OCI-LY1 (cell line): Measurements from ENCODE around the gene HSPA4.

Experiments used
- H2AFZ ChIP-seq: fragments of 200-600 bp; sonication (generic), shearing (Covaris generic); 2 replicates; pipeline ENCODE4 v1.6.0; 2014; ENCODE audit warnings: antibody characterized with exemption, mild to moderate bottlenecking, low read length
- H3F3A ChIP-seq: fragments of 200-600 bp; sonication (generic), shearing (Covaris generic); 2 replicates; pipeline ENCODE4 v1.6.0; 2014; ENCODE audit warnings: mild to moderate bottlenecking, antibody characterized with exemption, low read length, moderate library complexity; ENCODE audit not compliant: insufficient read depth
- H3K27ac ChIP-seq: fragments of 200-600 bp; sonication (generic); 2 replicates; pipeline ENCODE4 v1.5.1; 2014; ENCODE audit warnings: low read length, mixed run types, mild to moderate bottlenecking, low read depth; ENCODE audit not compliant: poor library complexity, severe bottlenecking
- H3K27me3 ChIP-seq: fragments of 200-600 bp; sonication (generic); 2 replicates; pipeline ENCODE4 v1.6.0; 2014; ENCODE audit warnings: antibody characterized with exemption, mild to moderate bottlenecking, low read length, moderate library complexity; ENCODE audit not compliant: insufficient read depth
- H3K36me3 ChIP-seq: fragments of 200-600 bp; sonication (generic); 2 replicates; pipeline ENCODE4 v1.6.1; 2014; ENCODE audit warnings: mild to moderate bottlenecking, antibody characterized with exemption, low read length, moderate library complexity, mixed read lengths; ENCODE audit not compliant: insufficient read depth
- H3K4me1 ChIP-seq: fragments of 200-600 bp; sonication (generic); 2 replicates; pipeline ENCODE4 v1.5.1; 2014; ENCODE audit warnings: mild to moderate bottlenecking, low read length, moderate library complexity; ENCODE audit not compliant: insufficient read depth, severe bottlenecking
- H3K4me2 ChIP-seq: fragments of 200-600 bp; sonication (generic), shearing (Covaris generic); 2 replicates; pipeline ENCODE4 v1.6.1; 2014; ENCODE audit warnings: low read length
- H3K4me3 ChIP-seq: fragments of 200-600 bp; sonication (generic); 2 replicates; pipeline ENCODE4 v1.5.1; 2014; ENCODE audit warnings: low read length, low read depth, mild to moderate bottlenecking, mixed read lengths; ENCODE audit not compliant: poor library complexity, severe bottlenecking
- H3K79me2 ChIP-seq: fragments of 200-600 bp; shearing (Covaris generic); 2 replicates; pipeline ENCODE4 v1.6.1; 2016; ENCODE audit warnings: mixed run types, low read length, mixed read lengths; ENCODE audit not compliant: insufficient read depth
- H3K9ac ChIP-seq: fragments of 200-600 bp; sonication (generic), shearing (Covaris generic); 2 replicates; pipeline ENCODE4 v1.6.1; 2014; ENCODE audit warnings: mild to moderate bottlenecking, low read length, mixed read lengths
- H3K9me2 ChIP-seq: fragments of 200-600 bp; sonication (generic), shearing (Covaris generic); 2 replicates; pipeline ENCODE4 v1.6.1; 2014; ENCODE audit warnings: low read depth, mild to moderate bottlenecking, low read length, mixed read lengths
- H3K9me3 ChIP-seq: fragments of 200-600 bp; shearing (Covaris generic); 2 replicates; pipeline ENCODE4 v1.6.1; 2014; ENCODE audit warnings: low read length, mixed read lengths
- H4K20me1 ChIP-seq: fragments of 200-600 bp; sonication (generic), shearing (Covaris generic); 2 replicates; pipeline ENCODE4 v1.6.0; 2016; ENCODE audit warnings: mild to moderate bottlenecking, low read length; ENCODE audit not compliant: insufficient read depth
- CTCF ChIP-seq: fragments of 200-600 bp; sonication (generic), shearing (Covaris generic); IDR thresholded peaks from 2 replicates; pipeline ENCODE4 v1.5.1; 2017; ENCODE audit warnings: mild to moderate bottlenecking, antibody characterized with exemption, low read length, moderate library complexity, mixed read lengths
- EZH2 ChIP-seq: fragments of 200-600 bp; sonication (generic), shearing (Covaris generic); IDR thresholded peaks from 2 replicates; pipeline ENCODE4 v1.8.0; 2017; ENCODE audit warnings: borderline replicate concordance, mixed run types, mild to moderate bottlenecking, antibody characterized with exemption, low read length, moderate library complexity, mixed read lengths

HSPA4 gene

GRCh38 chr5:133110709-133111108, 58.9 kb downstream of the HSPA4 start:
- Histone ChIP-seq H3K4me1 (peaks cover 21% of the 10 kb centered on the region), H4K20me1 (no peaks in the 10 kb centered on the region), H3K27me3 (0 out of 2 replicates have a peak, but pooled peaks cover 4% of the 10 kb centered on the region), H3K27ac (no peak overlapping the region), H3F3A (no peaks in the 10 kb centered on the region), H3K79me2 (no peaks in the 10 kb centered on the region), H3K4me2 (no peak overlapping the region), H3K9me3 (no peaks in the 10 kb centered on the region), H3K36me3 (peaks cover 10% of the 10 kb centered on the region; the same call in 1 of the 2 replicates), H3K9ac (no peak overlapping the region), H3K4me3 (no peak overlapping the region), H2AFZ (no peak overlapping the region), H3K9me2 (no peaks in the 10 kb centered on the region)
- no peak for TF ChIP-seq EZH2
- no peak for TF ChIP-seq CTCF

- Histone ChIP-seq H3K27ac (no peak overlapping the region), H3F3A (no peaks in the 10 kb centered on the region), H3K79me2 (no peaks in the 10 kb centered on the region), H2AFZ (no peak overlapping the region), H3K27me3 (0 out of 2 replicates have a peak, but pooled peaks cover 4% of the 10 kb centered on the region), H3K36me3 (peaks cover 7% of the 10 kb centered on the region; the same call in 1 of the 2 replicates), H3K4me1 (peaks cover 15% of the 10 kb centered on the region), H4K20me1 (no peaks in the 10 kb centered on the region), H3K4me3 (no peak overlapping the region), H3K9me2 (no peaks in the 10 kb centered on the region), H3K4me2 (no peak overlapping the region), H3K9ac (no peak overlapping the region), H3K9me3 (no peaks in the 10 kb centered on the region)
- peak; percentile 97 for TF ChIP-seq CTCF
- TF ChIP-seq EZH2 = no peak
Observed at GRCh38 chr5:133111299-133111698, 59.5 kb downstream of the HSPA4 start.

GRCh38 chr5:133112026-133112660, 60.3 kb downstream of the HSPA4 start:
- Histone ChIP-seq H3K4me1 (peaks cover 6% of the 10 kb centered on the region), H3K9me3 (no peaks in the 10 kb centered on the region), H3F3A (no peaks in the 10 kb centered on the region), H3K4me3 (no peak overlapping the region), H3K9me2 (no peaks in the 10 kb centered on the region), H3K36me3 (no peaks in the 10 kb centered on the region), H3K4me2 (no peak overlapping the region), H2AFZ (no peak overlapping the region), H3K27me3 (0 out of 2 replicates have a peak, but pooled peaks cover 4% of the 10 kb centered on the region), H3K9ac (no peak overlapping the region), H4K20me1 (no peaks in the 10 kb centered on the region), H3K79me2 (no peaks in the 10 kb centered on the region), H3K27ac (no peak overlapping the region)
- no peak for TF ChIP-seq EZH2
- TF ChIP-seq CTCF = no peak
